SKM-1 treated with dmso at 0.1 percent for 144 hours (cell line): ENCODE measurements around the gene TCERG1L.
"Not testable (repeated sequence)": the region's sequence is repeated elsewhere in the genome, so short reads cannot be mapped to it uniquely, and the experiment has no call there.

Experiments used
- DNase-seq: peaks from one replicate; lab custom pipeline; 2025; ENCODE audit not compliant: unreplicated experiment; lab: John Stamatoyannopoulos, UW

Gene TCERG1L

GRCh38 chr10:131250454-131251145 lies 60.9 kb downstream of the TCERG1L start:
- no peak for DNase-seq

DNA sequence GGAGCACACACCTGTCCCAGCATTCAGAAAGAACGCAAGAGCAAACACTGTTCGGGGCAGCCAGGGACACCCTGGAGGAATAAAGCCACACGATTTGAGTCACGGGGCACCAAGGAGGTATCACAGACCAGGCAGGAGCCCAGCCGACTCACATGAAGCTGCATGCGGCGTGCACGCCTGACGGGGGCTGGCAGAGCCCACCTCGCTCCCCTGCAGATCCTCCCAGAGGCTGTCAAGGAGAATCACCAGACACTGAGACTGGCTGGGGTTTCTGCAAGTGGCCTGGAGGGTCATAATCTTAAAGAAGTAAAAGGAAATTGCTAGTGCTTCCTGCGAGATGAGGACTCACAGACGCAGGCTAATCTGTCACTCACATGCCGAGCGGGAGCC lies 61.6 kb downstream of the TCERG1L start:
- no peak for DNase-seq

DNA sequence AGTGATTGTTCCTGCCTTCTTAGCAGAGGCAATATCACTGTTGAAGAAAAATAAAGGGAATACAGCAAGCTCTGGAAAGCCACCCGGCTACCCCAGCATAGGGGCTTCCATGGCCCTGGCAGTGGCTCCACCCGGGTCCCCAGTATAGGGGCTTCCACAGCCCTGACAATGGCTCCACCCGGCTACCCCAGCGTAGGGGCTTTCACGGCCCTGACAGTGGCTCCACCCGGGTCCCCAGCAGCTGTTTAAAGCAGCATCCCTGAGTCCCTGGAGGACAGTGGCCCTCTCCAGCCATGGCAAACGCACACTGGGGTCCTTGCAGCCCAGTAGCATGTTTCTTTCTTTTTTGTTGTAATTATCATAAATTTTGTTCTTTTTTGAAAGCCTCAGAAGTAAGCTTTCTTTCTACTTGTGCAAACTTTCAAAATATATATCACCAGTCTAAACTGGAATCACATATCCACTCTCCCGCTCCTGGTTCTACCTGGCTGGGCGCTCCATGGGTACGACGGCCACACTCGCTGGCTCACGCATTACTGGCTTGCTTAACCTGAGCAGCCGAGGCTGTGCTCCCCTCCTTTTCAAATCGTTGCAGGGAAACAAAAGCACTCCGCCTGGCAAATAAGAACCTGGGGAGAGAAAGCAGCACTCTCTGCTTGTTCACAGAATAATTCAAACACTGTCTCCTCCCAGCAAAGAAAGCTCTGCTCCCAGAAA lies 62.1 kb downstream of the TCERG1L start:
- no peak for DNase-seq

DNA sequence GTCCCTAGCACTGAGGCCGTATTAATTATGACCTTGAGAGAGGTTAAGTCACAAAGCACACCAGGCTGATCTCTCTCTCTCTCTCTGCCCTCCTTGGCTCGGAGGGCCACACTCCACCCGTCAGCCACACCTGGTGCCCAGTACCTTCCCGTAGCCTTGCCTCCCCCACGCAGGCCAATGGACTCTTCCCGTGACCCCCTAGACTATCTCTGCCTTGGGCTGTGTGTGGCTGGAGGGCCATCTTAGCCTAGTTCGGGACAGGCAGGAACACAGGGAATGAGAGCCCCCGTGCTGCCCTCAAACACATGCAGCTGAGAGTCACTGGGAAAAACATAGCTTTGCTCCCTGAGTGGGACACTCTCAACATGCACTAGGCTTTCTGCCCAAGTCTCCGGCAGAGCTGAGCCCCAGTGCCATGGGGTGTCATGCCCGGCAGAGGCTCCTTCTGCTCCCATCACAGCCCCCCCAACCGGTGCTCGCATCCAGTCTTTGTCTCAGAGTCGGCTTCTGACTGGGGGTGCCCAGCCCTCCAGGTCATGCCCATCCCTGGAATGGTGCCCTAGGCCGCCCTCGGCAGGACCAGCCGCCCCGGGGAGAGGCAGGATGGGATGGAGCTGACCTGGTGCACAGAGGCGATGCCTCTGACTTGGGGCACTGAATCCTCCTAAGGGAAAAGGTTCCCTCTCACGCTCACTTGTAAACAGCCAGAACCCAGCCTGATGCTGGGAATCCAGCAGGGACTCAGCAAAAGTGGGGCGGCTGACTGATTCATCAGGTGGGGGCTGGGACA lies 63.0 kb downstream of the TCERG1L start:
- DNase-seq, result no peak

DNA sequence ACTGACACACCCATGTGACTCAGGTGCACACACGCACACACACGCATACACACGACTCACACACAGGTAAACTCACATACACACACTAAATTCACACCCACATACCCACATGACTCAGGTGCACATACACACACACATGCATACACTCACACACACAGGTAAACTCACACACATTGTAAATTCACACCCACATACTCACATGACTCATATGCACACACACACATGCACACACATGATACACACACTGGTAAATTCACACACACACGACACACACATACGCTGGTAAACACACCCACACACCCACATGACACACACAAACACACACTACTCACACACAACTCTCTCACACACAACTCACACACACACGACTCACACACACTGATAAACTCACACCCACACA lies 63.6 kb downstream of the TCERG1L start:
- DNase-seq, result no peak

GRCh38 chr10:131246775-131247174 lies 64.7 kb downstream of the TCERG1L start:
- no peak for DNase-seq

DNA sequence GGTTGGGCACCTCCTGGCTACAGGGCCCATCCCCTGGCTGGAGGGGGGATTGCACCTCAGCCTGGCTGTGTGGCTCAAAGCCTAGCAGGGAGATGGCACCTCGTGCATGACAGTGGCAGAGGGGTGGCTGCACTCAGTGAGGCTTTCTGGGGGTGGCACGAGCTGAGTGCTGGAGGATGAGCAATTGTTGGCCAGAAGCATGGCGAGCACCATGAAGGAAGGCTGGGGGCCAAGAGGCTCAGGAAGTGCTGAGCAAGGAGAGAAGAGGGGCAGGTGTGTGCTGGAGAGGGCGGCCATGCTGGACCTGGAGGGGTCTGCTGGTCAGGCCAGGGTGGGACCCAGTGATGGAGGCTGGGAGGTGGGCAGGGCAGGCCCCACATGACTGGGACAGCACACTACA lies 65.4 kb downstream of the TCERG1L start:
- DNase-seq, result no peak

DNA sequence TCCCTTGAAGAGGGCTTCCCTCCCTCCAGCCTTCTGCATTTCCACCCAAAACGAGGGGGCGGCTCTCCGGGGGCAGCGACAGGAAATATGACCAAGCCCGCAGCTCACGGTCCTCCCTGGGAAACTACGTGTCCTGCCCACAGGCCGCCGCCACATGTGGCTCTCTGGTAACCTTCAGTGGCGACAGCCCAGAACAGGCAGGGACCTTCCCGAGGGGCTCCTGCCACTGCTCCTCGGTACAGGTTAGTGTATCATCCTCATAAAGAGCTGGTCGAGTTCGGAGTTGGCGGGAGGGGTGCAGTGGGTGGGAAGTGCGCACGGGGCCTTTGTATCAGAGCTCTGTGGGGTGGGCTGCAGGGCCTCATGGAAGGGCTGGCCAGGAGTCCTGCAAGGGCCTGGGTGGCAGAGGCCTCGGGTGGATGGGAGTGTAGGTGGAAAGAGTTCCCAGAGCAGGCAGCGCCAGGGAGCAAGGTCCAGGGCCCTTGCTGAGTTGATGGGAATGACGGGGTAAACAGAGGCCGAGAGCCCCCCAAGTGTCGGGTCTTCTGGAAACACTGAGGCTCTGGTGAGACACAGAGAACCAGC lies 66.0 kb downstream of the TCERG1L start:
- no peak for DNase-seq

- no peak for DNase-seq
Measured at GRCh38 chr10:131244836-131245235, 66.7 kb downstream of the TCERG1L start.

GRCh38 chr10:131243076-131243475 lies 68.4 kb downstream of the TCERG1L start:
- DNase-seq, result no peak

DNA sequence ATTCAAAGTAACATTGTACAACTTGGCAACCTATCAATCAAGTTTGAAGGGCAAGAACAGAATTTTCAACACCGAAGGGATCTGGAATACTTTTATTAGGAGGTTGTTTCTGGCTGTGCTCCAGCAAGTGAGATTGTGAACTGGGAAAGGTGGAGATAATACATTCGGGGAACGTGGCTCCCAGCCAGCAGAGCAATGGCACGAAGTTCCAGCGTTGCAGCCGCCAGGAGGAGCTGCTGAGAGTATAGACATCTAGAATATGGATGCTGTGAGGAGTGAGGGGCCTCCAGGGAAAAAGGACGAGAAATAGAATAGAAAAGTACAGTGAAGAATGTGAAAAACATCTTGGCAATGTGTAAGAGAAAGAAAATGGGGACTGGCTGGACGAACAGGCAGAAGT lies 69.5 kb downstream of the TCERG1L start:
- no peak for DNase-seq

- no peak for DNase-seq
Measured at GRCh38 chr10:131240691-131241090, 70.8 kb downstream of the TCERG1L start.

DNA sequence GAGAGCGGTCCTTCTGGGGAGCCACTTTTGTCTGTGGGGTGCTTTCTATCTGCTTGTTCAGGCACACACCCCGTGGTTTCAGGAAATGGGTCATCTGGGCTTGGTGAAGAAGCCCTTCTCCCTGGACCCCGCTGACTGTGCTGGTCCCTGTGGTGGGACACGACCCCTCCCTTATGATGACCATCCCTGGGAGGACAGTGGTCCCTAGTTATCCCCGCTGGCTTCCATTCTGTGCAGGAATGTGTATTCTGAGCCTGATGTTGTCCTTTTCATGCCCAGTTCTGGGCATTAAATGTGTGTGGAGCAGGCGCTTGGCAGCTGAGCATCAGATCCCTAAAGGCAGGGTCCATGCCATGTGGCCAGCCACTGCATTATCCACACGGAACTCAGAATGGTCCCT lies 71.6 kb downstream of the TCERG1L start:
- DNase-seq, result no peak

DNA sequence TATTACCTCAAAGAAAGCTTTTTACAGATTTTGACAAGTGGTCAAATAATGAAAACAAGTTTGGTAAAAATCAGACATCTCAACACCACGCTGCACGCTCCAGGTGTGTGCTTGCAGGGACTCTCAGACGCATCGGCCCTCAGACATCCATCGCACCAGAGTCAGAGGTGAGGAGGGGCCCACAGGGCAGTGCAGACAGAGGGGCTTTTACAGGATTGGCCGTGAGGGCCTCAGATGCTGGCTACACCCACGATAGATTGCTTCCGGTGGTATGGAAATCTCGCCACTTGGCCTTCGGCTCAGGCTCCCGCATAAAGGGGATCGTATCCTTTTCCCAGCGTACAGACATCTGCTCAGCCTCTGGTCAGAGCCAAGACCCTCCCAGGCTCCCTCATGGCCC lies 72.1 kb downstream of the TCERG1L start:
- no peak for DNase-seq

DNA sequence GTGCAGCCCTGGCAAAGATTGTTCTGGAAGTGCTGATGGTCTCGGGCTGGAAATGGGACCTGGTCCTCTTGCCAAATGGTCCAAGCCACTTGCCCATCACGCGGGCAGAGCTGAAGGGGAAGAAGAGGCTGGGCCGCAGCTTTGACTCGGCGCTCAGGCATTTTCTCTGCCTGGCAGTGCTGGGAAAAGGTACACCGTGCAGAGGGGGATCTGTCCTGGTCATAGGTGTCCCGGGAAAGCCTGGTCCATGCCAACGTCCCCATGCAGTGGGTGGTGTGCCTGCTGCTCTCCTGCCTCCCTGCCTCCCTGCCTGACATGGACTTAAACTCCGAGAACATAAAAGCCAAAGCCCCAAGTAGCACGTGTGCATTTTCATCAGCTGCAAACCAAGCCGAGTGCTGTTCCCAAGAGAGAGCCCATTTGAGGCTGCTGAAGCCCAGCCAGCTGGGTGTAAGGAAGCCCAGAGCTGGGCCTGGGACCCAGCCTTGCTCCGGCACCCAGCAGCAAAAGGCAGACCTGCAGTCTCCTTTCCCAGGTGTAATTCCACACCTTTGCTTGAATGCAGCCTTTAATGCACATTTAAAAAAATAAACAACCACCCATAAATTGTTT lies 72.7 kb downstream of the TCERG1L start:
- DNase-seq, result no peak

GRCh38 chr10:131237991-131238651 lies 73.4 kb downstream of the TCERG1L start:
- no peak for DNase-seq

DNA sequence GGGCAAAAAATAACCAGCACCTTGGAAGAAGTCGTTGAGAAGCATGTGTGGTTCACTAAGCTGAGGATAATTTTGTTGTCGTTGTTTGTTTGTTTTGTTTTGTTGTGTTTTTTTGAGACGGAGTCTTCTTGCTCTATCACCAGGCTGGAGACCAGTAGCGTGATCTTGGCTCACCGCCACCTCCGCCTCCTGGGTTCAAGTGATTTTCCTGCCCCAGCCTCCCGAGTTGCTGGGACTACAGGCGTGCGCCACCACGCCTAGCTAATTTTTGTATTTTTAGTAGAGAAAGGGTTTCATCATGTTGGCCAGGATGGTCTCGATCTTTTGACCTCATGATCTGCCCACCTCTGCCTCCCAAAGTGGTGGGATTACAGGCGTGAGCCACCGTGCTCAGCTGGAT lies 76.9 kb downstream of the TCERG1L start:
- not testable (repeated sequence) for DNase-seq

DNA sequence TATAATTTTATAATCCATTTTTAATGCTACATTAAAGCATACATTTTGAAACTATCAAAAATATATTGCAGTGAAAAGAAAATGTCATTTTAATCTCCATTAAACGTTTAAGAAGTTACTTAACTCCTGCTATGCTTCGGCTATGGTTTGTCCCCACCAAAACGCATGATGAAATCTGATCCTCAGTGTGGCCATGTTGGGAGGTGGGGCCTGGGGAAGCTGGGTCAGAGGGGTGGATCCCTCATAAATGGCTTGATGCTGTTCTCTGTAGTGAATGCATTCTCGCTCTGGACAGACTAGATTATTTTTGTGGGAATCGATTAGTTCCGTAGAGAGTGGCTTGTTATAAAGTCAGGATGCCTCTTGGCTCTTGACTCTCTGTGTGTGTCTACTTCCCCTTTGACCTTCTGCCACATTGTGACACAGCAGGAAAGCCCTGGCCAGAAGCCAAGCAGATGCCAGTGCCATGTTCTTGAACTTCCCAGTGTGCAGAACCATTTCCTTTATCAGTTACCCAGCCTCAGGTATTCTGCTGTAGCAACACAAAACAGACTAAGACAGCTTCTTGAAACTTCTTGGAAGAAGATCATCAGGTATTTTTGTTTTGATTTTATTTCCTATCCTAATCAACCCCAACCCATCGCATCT lies 77.8 kb downstream of the TCERG1L start:
- no peak for DNase-seq

- no peak for DNase-seq
Measured at GRCh38 chr10:131231965-131232541, 79.5 kb downstream of the TCERG1L start.
